ENCODE results near the gene OTUD4.
"Not testable (repeated sequence)": the region's sequence is repeated elsewhere in the genome, so short reads cannot be mapped to it uniquely, and the experiment has no call there.

The OTUD4 gene

GRCh38 chr4:145179281-145179860 lies 1.0 kb downstream of the OTUD4 start:
- peak; percentile 45 to 71 (median 50) for DNase-seq (ENCODE audit: low read depth in 2 of 3, low spot score in 2 of 3)

- no peak for DNase-seq (ENCODE audit: low read depth in 2 of 3, low spot score in 2 of 3)
These were observed 1.6 kb downstream of the OTUD4 start for GRCh38 chr4:145178740-145179280.

- DNase-seq (ENCODE audit: low read depth in 2 of 3, low spot score in 2 of 3): no peak
These were observed 2.4 kb downstream of the OTUD4 start for GRCh38 chr4:145177906-145178538.

- no peak for DNase-seq (ENCODE audit: low read depth in 2 of 3, low spot score in 2 of 3)
These were observed 2.9 kb downstream of the OTUD4 start for GRCh38 chr4:145177511-145177905.

GRCh38 chr4:145176641-145177432 lies 3.6 kb downstream of the OTUD4 start:
- DNase-seq (ENCODE audit: low read depth in 2 of 3, low spot score in 2 of 3): no peak

GRCh38 chr4:145171911-145172310 lies 8.5 kb downstream of the OTUD4 start:
- DNase-seq (ENCODE audit: low read depth in 2 of 3, low spot score in 2 of 3): no peak

- DNase-seq (ENCODE audit: low read depth in 2 of 3, low spot score in 2 of 3): no peak
These were observed 10.2 kb downstream of the OTUD4 start for GRCh38 chr4:145170223-145170622.

- no peak for DNase-seq (ENCODE audit: low read depth in 2 of 3, low spot score in 2 of 3)
These were observed 11.7 kb downstream of the OTUD4 start for GRCh38 chr4:145168581-145169187.

GRCh38 chr4:145167887-145168286 lies 12.5 kb downstream of the OTUD4 start:
- no peak for DNase-seq (ENCODE audit: low read depth in 2 of 3, low spot score in 2 of 3)

- no peak for DNase-seq (ENCODE audit: low read depth in 2 of 3, low spot score in 2 of 3)
These were observed 18.8 kb downstream of the OTUD4 start for GRCh38 chr4:145161549-145161948.

GRCh38 chr4:145156986-145157385 lies 23.4 kb downstream of the OTUD4 start:
- DNase-seq (ENCODE audit: low read depth in 2 of 3, low spot score in 2 of 3): no peak

- no peak for DNase-seq (ENCODE audit: low read depth in 2 of 3, low spot score in 2 of 3)
These were observed 25.0 kb downstream of the OTUD4 start for GRCh38 chr4:145155268-145155870.

- no peak for DNase-seq (ENCODE audit: low read depth in 2 of 3, low spot score in 2 of 3)
These were observed 25.8 kb downstream of the OTUD4 start for GRCh38 chr4:145154573-145154972.

GRCh38 chr4:145153904-145154298 lies 26.5 kb downstream of the OTUD4 start:
- DNase-seq (ENCODE audit: low read depth in 2 of 3, low spot score in 2 of 3): no peak

- no peak for DNase-seq (ENCODE audit: low read depth in 2 of 3, low spot score in 2 of 3)
These were observed 27.0 kb downstream of the OTUD4 start for GRCh38 chr4:145153181-145153903.

GRCh38 chr4:145148980-145149379 lies 31.4 kb downstream of the OTUD4 start:
- DNase-seq (ENCODE audit: low read depth in 2 of 3, low spot score in 2 of 3): no peak

- not testable (repeated sequence) for DNase-seq (ENCODE audit: low read depth in 2 of 3, low spot score in 2 of 3)
These were observed 44.2 kb downstream of the OTUD4 start for GRCh38 chr4:145136219-145136618.

GRCh38 chr4:145132511-145133098 lies 47.8 kb downstream of the OTUD4 start:
- DNase-seq (ENCODE audit: low read depth in 2 of 3, low spot score in 2 of 3): no peak

- no peak for DNase-seq (ENCODE audit: low read depth in 2 of 3, low spot score in 2 of 3)
These were observed 48.5 kb downstream of the OTUD4 start for GRCh38 chr4:145131848-145132247.

GRCh38 chr4:145130788-145131399 lies 49.5 kb downstream of the OTUD4 start:
- DNase-seq (ENCODE audit: low read depth in 2 of 3, low spot score in 2 of 3): no peak

Data from activated CD8-positive, alpha-beta memory T cell treated with anti-CD3 and anti-CD28 coated beads for 48 hours (primary cell).